Measurements from ENCODE around the gene TMEM184A. TPM values are rescaled to one million over a fixed set of nuclear protein-coding genes. Genes with fewer than 3 reads are reported as not detected.

The TMEM184A gene
- total and polyA plus RNA-seq, 2 donors (not counting 1 experiment from before 2014, with no cell fraction given): not detected

GRCh38 chr7:1591396-1591795 lies 35.4 kb upstream of the TMEM184A start:
- H3K27ac ChIP-seq (ENCODE audit: low read length in 2 of 2): no peak overlapping the region
- no peaks in the 10 kb centered on the region for H4K20me1 ChIP-seq (ENCODE audit: control insufficient read depth, insufficient read depth, low read length, poor library complexity, severe bottlenecking)
- peaks cover 0 to 15% (median 0%) of the 10 kb centered on the region in 3 donors for H3K9me3 ChIP-seq (ENCODE audit: control extremely low read depth in 1 of 3, control insufficient read depth in 2 of 3, insufficient read depth in 1 of 3, low read length in 2 of 3)
- Mint-ChIP-seq H3K4me3 (peak overlapping the region; percentile 59), H3K9me3 (ENCODE audit: insufficient read depth) (peaks cover 2% of the 10 kb centered on the region), H3K27me3 (peaks cover 28% of the 10 kb centered on the region), H3K27ac (peak overlapping the region; percentile 51), H3K4me1 (peaks cover 29% of the 10 kb centered on the region)
- no peaks in the 10 kb centered on the region for H3K36me3 ChIP-seq (replicated peaks in 1 of 2; ENCODE audit: control extremely low read depth in 1 of 2, control insufficient read depth in 1 of 2, extremely low read depth in 1 of 2, insufficient read depth in 2 of 2, low read length in 1 of 2)
- H2AFZ ChIP-seq (ENCODE audit: insufficient read depth, low read depth, low read length, poor library complexity, severe bottlenecking): peak overlapping the region; percentile 49
- peak overlapping the region; percentile 56 for H3K9ac ChIP-seq (ENCODE audit: low read length)
- peaks cover 26 to 29% of the 10 kb centered on the region in 2 donors for H3K4me1 ChIP-seq (ENCODE audit: control insufficient read depth in 2 of 2, insufficient read depth in 2 of 2, low read length in 2 of 2)
- peak overlapping the region; percentile 86 for H3K4me2 ChIP-seq (replicated peaks; ENCODE audit: low read depth, low read length, poor library complexity, severe bottlenecking)
- POLR2A ChIA-PET: no interaction called here
- H3K79me2 ChIP-seq (ENCODE audit: control insufficient read depth, insufficient read depth, low read length): no peaks in the 10 kb centered on the region
- TF ChIP-seq EZH2 (IDR thresholded peaks at IDR 0.05; ENCODE audit: borderline replicate concordance, insufficient read depth, low read depth, low read length, poor library complexity, severe bottlenecking): no peak
- TF ChIP-seq CTCF (IDR thresholded peaks at IDR 0.05): no peak
- H3K4me3 ChIP-seq (ENCODE audit: control extremely low read depth in 1 of 5, extremely low read depth in 1 of 5, insufficient read depth in 1 of 5, low read depth in 2 of 5, low read length in 4 of 5): peak overlapping the region in 1 of 5 experiments; percentile 52
- WGBS (ENCODE audit: insufficient coverage): 62% methylated on average over 6 of the region's 6 CpGs
- ATAC-seq (ENCODE audit: low read depth) (no peak), DNase-seq (no peak)
- CTCF ChIA-PET: interaction anchor here (1.3 kb wide), 1 partner anchor 11 kb away, joined by 4 read pairs; no protein-coding TSS in a partner anchor
- H3K27me3 ChIP-seq (replicated peaks in 1 of 4; ENCODE audit: control extremely low read depth in 1 of 4, control insufficient read depth in 3 of 4, insufficient read depth in 4 of 4, low read length in 3 of 4): peaks cover 0 to 37% (median 17%) of the 10 kb centered on the region in 4 experiments
- intact Hi-C loops (cut with micrococcal nuclease): no loop called here

GRCh38 chr7:1590887-1591286 lies 34.9 kb upstream of the TMEM184A start:
- Histone ChIP-seq H3K4me1 (ENCODE audit: control insufficient read depth in 2 of 2, insufficient read depth in 2 of 2, low read length in 2 of 2) (peaks cover 26 to 29% of the 10 kb centered on the region in 2 donors), H3K79me2 (ENCODE audit: control insufficient read depth, insufficient read depth, low read length) (no peaks in the 10 kb centered on the region), H2AFZ (ENCODE audit: insufficient read depth, low read depth, low read length, poor library complexity, severe bottlenecking) (no peak overlapping the region), H3K36me3 (replicated peaks in 1 of 2; ENCODE audit: control extremely low read depth in 1 of 2, control insufficient read depth in 1 of 2, extremely low read depth in 1 of 2, insufficient read depth in 2 of 2, low read length in 1 of 2) (no peaks in the 10 kb centered on the region), H3K27ac (ENCODE audit: low read length in 2 of 2) (no peak overlapping the region), H3K4me3 (ENCODE audit: control extremely low read depth in 1 of 5, extremely low read depth in 1 of 5, insufficient read depth in 1 of 5, low read depth in 2 of 5, low read length in 4 of 5) (no peak overlapping the region), H3K4me2 (replicated peaks; ENCODE audit: low read depth, low read length, poor library complexity, severe bottlenecking) (peak overlapping the region; percentile 86), H3K9me3 (ENCODE audit: control extremely low read depth in 1 of 3, control insufficient read depth in 2 of 3, insufficient read depth in 1 of 3, low read length in 2 of 3) (peaks cover 0 to 15% (median 0%) of the 10 kb centered on the region in 3 donors), H4K20me1 (ENCODE audit: control insufficient read depth, insufficient read depth, low read length, poor library complexity, severe bottlenecking) (no peaks in the 10 kb centered on the region), H3K9ac (ENCODE audit: low read length) (no peak overlapping the region), H3K27me3 (replicated peaks in 1 of 4; ENCODE audit: control extremely low read depth in 1 of 4, control insufficient read depth in 3 of 4, insufficient read depth in 4 of 4, low read length in 3 of 4) (peaks cover 0 to 37% (median 17%) of the 10 kb centered on the region in 4 experiments)
- TF ChIP-seq EZH2 (IDR thresholded peaks at IDR 0.05; ENCODE audit: borderline replicate concordance, insufficient read depth, low read depth, low read length, poor library complexity, severe bottlenecking): no peak
- TF ChIP-seq CTCF (IDR thresholded peaks at IDR 0.05): no peak
- Mint-ChIP-seq H3K27ac (no peak overlapping the region), H3K27me3 (peaks cover 28% of the 10 kb centered on the region), H3K4me1 (peaks cover 29% of the 10 kb centered on the region), H3K9me3 (ENCODE audit: insufficient read depth) (peaks cover 2% of the 10 kb centered on the region), H3K4me3 (peak overlapping the region; percentile 12)
- intact Hi-C loops (cut with micrococcal nuclease): no loop called here
- ATAC-seq (ENCODE audit: low read depth) (no peak), DNase-seq (no peak)
- WGBS (ENCODE audit: insufficient coverage): 58% methylated on average over 7 of the region's 9 CpGs
- POLR2A ChIA-PET: interaction anchor here (0.6 kb wide), 1 partner anchor 348 kb away, joined by 4 read pairs; no protein-coding TSS in a partner anchor
- CTCF ChIA-PET: interaction anchor here (1.3 kb wide), 1 partner anchor 10 kb away, joined by 4 read pairs; no protein-coding TSS in a partner anchor

All from B cell (primary cell).